K562 (cell line): ENCODE results near the gene CLCN6. TPM values are rescaled to one million over a fixed set of nuclear protein-coding genes. Genes with fewer than 3 reads are reported as not detected.

Experiments
- MXI1 ChIP-seq: IDR thresholded peaks from 2 replicates; pipeline ENCODE4 v1.6.1; 2011; ENCODE audit warnings: low read depth, mild to moderate bottlenecking, improper control_type of control experiment, low read length
- NCOA4 ChIP-seq: fragments of 450-650 bp; IDR thresholded peaks from 2 replicates; pipeline ENCODE4 v1.6.1; 2018; ENCODE audit warnings: mild to moderate bottlenecking; ENCODE audit not compliant: partially characterized antibody
- POLR2AphosphoS2 ChIP-seq: IDR thresholded peaks from 2 replicates; pipeline ENCODE4 v1.6.1; 2012; ENCODE audit warnings: low read length, improper control_type of control experiment
- POLR2G ChIP-seq: fragments of 200-400 bp; formaldehyde crosslinking; IDR thresholded peaks from 2 replicates; pipeline ENCODE4 v1.6.1; 2017; ENCODE audit warnings: low read depth, mild to moderate bottlenecking, antibody characterized with exemption, low read length, moderate library complexity
- PRMT5 ChIP-seq: sonication (generic); formaldehyde crosslinking; IDR thresholded peaks from 2 replicates; pipeline ENCODE4 v1.5.0; 2020; ENCODE audit warnings: missing genetic modification reagents
- RBFOX2 ChIP-seq: fragments of 200-400 bp; formaldehyde crosslinking; IDR thresholded peaks from 2 replicates; pipeline ENCODE4 v1.6.1; 2017; ENCODE audit warnings: low read depth, mild to moderate bottlenecking, low read length, moderate library complexity
- TARDBP ChIP-seq: fragments of 450-650 bp; IDR thresholded peaks from 2 replicates; pipeline ENCODE4 v1.6.1; 2016
- ZFX ChIP-seq: sonication (generic); formaldehyde crosslinking; IDR thresholded peaks from 2 replicates; pipeline ENCODE4 v1.8.0; 2022; ENCODE audit warnings: mild to moderate bottlenecking, missing genetic modification reagents, moderate library complexity
- ZKSCAN1 ChIP-seq: fragments of 150-350 bp; IDR thresholded peaks from 2 replicates; pipeline ENCODE4 v1.6.1; 2016; ENCODE audit warnings: low read depth, low read length
- ZNF263 ChIP-seq: sonication (generic); formaldehyde crosslinking; IDR thresholded peaks from 2 replicates; pipeline ENCODE4 v1.8.0; 2022; ENCODE audit warnings: mild to moderate bottlenecking, missing genetic modification reagents, borderline replicate concordance
- polyA plus RNA-seq, 8 experiments: library from polyadenylated mRNA; depleted of rRNA in 4 of 8; stranded (reverse) in 5 of 8; unstranded in 3 of 8; fragments of >200 nt; fragmentation: Nextera tagmentation in 2 of 8; fragmentation: Illumina TruSeq in 1 of 8; extraction: Ambion mirVana in 2 of 8; extraction: Trizol in 1 of 8; gene quantifications; 2 replicates each; pipeline versions ENCODE4 v1.2.1 to v1.2.3, GENCODE V29; 2011 to 2014; ENCODE audit warnings: inconsistent platforms in 1 of 8, missing spikeins in 1 of 8
- total RNA-seq, 7 experiments: library from RNA; depleted of rRNA in 6 of 7; stranded (reverse); fragments of >200 nt in 6 of 7; fragmentation: Illumina TruSeq in 2 of 7; extraction: Trizol in 2 of 7; gene quantifications; 2 replicates each; pipeline versions ENCODE4 v1.2.1 to v1.2.3, GENCODE V29; 2011 to 2021; ENCODE audit warnings: low replicate concordance in 1 of 7
- TF ChIP-seq, protein P1 (sequence below): fragments of 250-450 bp; sonication (Bioruptor Pico); IDR thresholded peaks from 2 replicates; pipeline ENCODE4 v1.5.0; 2021; ENCODE audit warnings: mild to moderate bottlenecking, moderate library complexity
- TF ChIP-seq, protein P2 (sequence below): sonication (generic); IDR thresholded peaks from 2 replicates; pipeline ENCODE4 v1.6.1; 2016
- TF ChIP-seq, protein P3 (sequence below): sonication (generic); formaldehyde crosslinking; IDR thresholded peaks from 2 replicates; pipeline ENCODE4 v1.8.0; 2022; ENCODE audit warnings: missing genetic modification reagents, mild to moderate bottlenecking, moderate library complexity, borderline replicate concordance
- TF ChIP-seq, protein P4 (sequence below): fragments of 250-450 bp; sonication (Bioruptor Pico); IDR thresholded peaks from 2 replicates; pipeline ENCODE4 v1.5.0; 2020; ENCODE audit warnings: mild to moderate bottlenecking
- TF ChIP-seq, protein P5 (sequence below): fragments of 450-650 bp; IDR thresholded peaks from 2 replicates; pipeline ENCODE4 v1.7.1; 2018; ENCODE audit warnings: mild to moderate bottlenecking, low read depth; ENCODE audit not compliant: partially characterized antibody

The CLCN6 gene
- total and polyA plus RNA-seq, 9 of the 15 experiments (the other 6 are each of a cell fraction or from before 2014, with no cell fraction given): 2.0 to 21.8 (median 13.6) TPM

DNA sequence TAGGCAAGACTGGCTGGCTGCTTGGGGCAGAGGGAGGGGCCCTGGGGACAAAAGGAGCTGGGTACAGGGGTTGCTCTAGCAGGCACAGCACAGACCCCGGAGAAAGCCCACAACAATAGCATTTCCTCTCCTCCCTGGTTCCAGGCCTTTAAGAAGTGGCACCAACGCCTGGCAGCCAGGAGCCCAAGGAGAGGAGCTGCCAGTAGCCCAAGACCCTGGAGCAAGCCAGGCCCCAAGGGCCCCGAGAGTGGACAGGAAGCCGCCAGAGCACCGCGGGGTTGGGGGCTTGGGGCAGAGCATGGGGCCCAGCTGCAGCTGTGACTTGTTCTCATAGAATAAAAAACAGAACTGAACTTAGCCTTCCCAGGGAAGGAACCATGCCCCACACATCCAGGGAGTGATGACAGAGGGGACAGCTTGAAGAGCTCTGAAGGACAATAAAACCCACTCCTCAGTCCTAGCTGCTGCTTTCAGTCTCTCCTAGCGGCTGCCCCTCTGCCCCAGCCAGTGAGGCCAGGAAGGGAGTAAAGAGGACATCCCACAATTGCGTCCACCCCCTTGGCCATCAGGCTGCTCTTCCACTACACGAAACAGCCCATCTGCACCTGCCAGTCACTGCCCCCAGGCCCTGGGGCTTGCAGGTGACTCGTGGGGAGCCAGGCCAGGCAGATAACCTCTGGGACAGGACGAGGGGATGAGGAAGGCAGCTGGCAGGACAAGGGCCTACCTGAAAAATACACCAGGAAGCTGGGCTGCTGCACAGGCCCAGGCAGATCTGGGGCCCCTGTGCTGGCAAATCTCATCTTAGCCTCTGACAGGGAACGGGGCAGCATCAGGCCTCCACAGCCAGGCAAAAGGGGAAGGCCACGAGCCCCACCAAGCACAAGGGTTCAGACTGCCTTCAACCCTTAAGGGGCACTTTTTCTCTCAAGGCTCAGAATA lies 16.6 kb upstream of the CLCN6 start (continued):
- TF ChIP-seq ZFX (CRISPR knock-in tag): peak; percentile 45
- TF ChIP-seq, protein P1, sequence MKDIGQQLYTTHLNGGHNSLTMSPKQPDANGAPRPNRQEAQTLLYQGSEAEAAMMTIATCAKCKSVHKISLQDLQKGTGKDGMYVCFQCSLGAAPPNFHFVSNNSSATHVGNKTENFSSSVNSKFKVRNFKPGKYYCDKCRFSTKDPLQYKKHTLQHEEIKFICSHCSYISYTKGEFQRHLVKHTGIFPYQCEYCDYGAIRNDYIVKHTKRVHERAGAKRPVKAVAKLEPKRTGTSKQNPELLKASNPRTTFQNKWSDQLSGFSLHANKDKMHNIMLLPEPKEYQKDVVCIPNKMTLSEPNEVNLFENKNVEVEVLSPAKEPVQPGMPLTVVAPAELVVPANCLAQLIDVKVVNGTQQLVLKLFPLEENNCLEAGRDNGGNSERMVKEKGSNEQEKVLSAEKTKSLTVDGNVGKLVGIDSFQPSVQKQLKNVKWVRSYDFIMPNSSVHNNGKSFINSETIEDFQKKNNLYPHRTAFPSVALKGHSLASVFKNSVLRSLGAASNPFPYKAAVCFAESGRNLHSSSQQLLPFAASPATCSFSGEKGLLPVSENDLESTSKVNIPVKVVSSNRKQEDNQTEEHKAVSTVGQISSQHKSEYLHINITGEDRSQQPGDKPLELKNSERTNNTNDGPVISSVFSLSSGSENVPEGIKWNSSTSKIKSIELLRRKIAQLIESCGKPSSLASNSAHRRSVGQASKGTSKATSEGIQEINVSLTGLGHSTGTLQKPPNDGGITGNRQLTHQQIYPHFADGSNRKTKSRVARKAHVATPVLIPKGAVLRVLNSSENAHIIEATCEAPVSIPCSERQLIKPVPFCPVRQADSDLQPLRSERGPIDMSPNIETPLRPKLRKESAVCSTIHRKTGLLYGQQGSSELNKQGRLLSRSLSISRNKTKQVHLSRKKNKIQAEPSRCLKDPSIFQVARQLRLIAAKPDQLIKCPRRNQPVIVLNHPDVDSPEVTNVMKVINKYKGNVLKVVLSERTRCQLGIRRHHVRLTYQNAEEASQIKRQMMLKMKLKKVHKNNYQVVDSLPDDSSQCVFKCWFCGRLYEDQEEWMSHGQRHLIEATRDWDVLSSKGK (CRISPR knock-in tag): no peak
- TF ChIP-seq POLR2AphosphoS2: peak; percentile 57; the same call in 1 of the 2 replicates
- TF ChIP-seq POLR2G: peak; percentile 62
- TF ChIP-seq ZKSCAN1: no peak
- TF ChIP-seq, protein P2, sequence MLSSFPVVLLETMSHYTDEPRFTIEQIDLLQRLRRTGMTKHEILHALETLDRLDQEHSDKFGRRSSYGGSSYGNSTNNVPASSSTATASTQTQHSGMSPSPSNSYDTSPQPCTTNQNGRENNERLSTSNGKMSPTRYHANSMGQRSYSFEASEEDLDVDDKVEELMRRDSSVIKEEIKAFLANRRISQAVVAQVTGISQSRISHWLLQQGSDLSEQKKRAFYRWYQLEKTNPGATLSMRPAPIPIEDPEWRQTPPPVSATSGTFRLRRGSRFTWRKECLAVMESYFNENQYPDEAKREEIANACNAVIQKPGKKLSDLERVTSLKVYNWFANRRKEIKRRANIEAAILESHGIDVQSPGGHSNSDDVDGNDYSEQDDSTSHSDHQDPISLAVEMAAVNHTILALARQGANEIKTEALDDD: no peak
- TF ChIP-seq RBFOX2: peak; percentile 53; the same call in 1 of the 2 replicates
- no peak for TF ChIP-seq MXI1
- TF ChIP-seq, protein P3, sequence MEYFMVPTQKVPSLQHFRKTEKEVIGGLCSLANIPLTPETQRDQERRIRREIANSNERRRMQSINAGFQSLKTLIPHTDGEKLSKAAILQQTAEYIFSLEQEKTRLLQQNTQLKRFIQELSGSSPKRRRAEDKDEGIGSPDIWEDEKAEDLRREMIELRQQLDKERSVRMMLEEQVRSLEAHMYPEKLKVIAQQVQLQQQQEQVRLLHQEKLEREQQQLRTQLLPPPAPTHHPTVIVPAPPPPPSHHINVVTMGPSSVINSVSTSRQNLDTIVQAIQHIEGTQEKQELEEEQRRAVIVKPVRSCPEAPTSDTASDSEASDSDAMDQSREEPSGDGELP: peak; percentile 3; the same call in 1 of the 2 replicates
- no peak for TF ChIP-seq NCOA4
- TF ChIP-seq, protein P4, sequence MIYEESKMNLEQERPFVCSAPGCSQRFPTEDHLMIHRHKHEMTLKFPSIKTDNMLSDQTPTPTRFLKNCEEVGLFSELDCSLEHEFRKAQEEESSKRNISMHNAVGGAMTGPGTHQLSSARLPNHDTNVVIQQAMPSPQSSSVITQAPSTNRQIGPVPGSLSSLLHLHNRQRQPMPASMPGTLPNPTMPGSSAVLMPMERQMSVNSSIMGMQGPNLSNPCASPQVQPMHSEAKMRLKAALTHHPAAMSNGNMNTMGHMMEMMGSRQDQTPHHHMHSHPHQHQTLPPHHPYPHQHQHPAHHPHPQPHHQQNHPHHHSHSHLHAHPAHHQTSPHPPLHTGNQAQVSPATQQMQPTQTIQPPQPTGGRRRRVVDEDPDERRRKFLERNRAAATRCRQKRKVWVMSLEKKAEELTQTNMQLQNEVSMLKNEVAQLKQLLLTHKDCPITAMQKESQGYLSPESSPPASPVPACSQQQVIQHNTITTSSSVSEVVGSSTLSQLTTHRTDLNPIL (CRISPR knock-in tag): no peak
- TF ChIP-seq TARDBP: 0 out of 2 replicates have a peak, but pooled peaks have one; percentile 13
- 0 out of 2 replicates have a peak, but pooled peaks have one; percentile 17 for TF ChIP-seq ZNF263
- TF ChIP-seq PRMT5 (CRISPR knock-in tag): no peak
- TF ChIP-seq, protein P5, sequence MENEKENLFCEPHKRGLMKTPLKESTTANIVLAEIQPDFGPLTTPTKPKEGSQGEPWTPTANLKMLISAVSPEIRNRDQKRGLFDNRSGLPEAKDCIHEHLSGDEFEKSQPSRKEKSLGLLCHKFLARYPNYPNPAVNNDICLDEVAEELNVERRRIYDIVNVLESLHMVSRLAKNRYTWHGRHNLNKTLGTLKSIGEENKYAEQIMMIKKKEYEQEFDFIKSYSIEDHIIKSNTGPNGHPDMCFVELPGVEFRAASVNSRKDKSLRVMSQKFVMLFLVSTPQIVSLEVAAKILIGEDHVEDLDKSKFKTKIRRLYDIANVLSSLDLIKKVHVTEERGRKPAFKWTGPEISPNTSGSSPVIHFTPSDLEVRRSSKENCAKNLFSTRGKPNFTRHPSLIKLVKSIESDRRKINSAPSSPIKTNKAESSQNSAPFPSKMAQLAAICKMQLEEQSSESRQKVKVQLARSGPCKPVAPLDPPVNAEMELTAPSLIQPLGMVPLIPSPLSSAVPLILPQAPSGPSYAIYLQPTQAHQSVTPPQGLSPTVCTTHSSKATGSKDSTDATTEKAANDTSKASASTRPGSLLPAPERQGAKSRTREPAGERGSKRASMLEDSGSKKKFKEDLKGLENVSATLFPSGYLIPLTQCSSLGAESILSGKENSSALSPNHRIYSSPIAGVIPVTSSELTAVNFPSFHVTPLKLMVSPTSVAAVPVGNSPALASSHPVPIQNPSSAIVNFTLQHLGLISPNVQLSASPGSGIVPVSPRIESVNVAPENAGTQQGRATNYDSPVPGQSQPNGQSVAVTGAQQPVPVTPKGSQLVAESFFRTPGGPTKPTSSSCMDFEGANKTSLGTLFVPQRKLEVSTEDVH: no peak
